Psoas muscle (tissue), 8 donors: ENCODE results near the gene SMYD1. TPM values are rescaled to one million over a fixed set of nuclear protein-coding genes. Genes with fewer than 3 reads are reported as not detected.
A peak's percentile ranks its signal among the peaks of the same experiment; 100 is the strongest.

Source experiments
- ATAC-seq, 4 donors: fragments of 200-7000 bp; cut with Tn5 transposase; one replicate each; pipeline ENCODE4 v1.9.1; 2020; ENCODE audit warnings: moderate library complexity in 3 of 4, mild to moderate bottlenecking in 2 of 4
- DNase-seq, 2 donors: peaks; one replicate each; pipeline ENCODE4 v3.0.0-alpha.2; 2020
- H3K27ac ChIP-seq: fragments of 200-600 bp; one replicate; pipeline ENCODE4 v1.8.0; 2022
- H3K27me3 ChIP-seq, 3 donors: fragments of 200-600 bp in 1 of 3; one replicate each; pipeline versions ENCODE4 v1.6.1 to v1.8.0; 2013 to 2022; ENCODE audit warnings: low read length in 2 of 3, mild to moderate bottlenecking in 2 of 3, moderate library complexity in 1 of 3; ENCODE audit not compliant: insufficient read depth in 3 of 3
- H3K36me3 ChIP-seq, 2 donors: fragments of 200-600 bp in 1 of 2; one replicate each; pipeline versions ENCODE4 v1.6.1 to v1.8.0; 2013 to 2022; ENCODE audit warnings: low read depth in 1 of 2, mild to moderate bottlenecking in 1 of 2, moderate library complexity in 1 of 2; ENCODE audit not compliant: insufficient read depth in 1 of 2
- H3K4me1 ChIP-seq: fragments of 200-600 bp; one replicate; pipeline ENCODE4 v1.8.0; 2022
- H3K4me3 ChIP-seq: fragments of 200-600 bp; one replicate; pipeline ENCODE4 v1.8.0; 2022; ENCODE audit warnings: mild to moderate bottlenecking
- H3K9me3 ChIP-seq: fragments of 200-600 bp; one replicate; pipeline ENCODE4 v1.8.0; 2022
- WGBS, 3 donors: extraction: QIAGEN DNeasy Blood & Tissue Kit; methylation state at CpG; one replicate each; pipeline versions ENCODE4 v1.1.6 to v1.1.7; 2013; 5-methylcytosine and 5-hydroxymethylcytosine counted together
- intact Hi-C, 2 donors: fragments of 100-400 bp; cut with DNase I; formaldehyde crosslinking; loops; one replicate each; pipeline versions ENCODE4 v1.11.0 to v1.14.2; 2022
- polyA plus RNA-seq, 3 donors: library from polyadenylated mRNA; stranded (reverse); fragments of 200-250 nt; gene quantifications; one replicate each; pipeline ENCODE4 v1.2.3, GENCODE V29; 2013
- total RNA-seq, 4 donors: library from RNA; stranded (reverse); fragmentation: NEBNext Ultra II Directional in 2 of 4; extraction: Animal tissue kit (Norgen Biotek cat#: 25700) in 2 of 4; gene quantifications; one replicate each; pipeline versions ENCODE4 v1.2.1 to v1.2.4, GENCODE V29; 2021 to 2023
- TF ChIP-seq, protein P1 (sequence below): fragments of 200-600 bp; IDR thresholded peaks from one replicate; pipeline ENCODE4 v1.8.0; 2022; ENCODE audit warnings: antibody characterized with exemption
- donor health status: healthy with polysubstance abuse.
- donor health status: DM: no; HTN: no; CAD: no; lungs with moderate emphysema.
- donor health status: Bipolar disorder and iron deficiency.
- donor health status: healthy.
- donor health status: DM: yes; HTN: yes; CAD: no.
- donor health status: DM: no; HTN: no; CAD: no.
- donor health status: DM: no; HTN: no; CAD: no.
- donor health status: DM: yes; HTN: yes; CAD: no.

Gene SMYD1
- total and polyA plus RNA-seq, 7 donors, result 8.0 to 325 (median 143) TPM

DNA sequence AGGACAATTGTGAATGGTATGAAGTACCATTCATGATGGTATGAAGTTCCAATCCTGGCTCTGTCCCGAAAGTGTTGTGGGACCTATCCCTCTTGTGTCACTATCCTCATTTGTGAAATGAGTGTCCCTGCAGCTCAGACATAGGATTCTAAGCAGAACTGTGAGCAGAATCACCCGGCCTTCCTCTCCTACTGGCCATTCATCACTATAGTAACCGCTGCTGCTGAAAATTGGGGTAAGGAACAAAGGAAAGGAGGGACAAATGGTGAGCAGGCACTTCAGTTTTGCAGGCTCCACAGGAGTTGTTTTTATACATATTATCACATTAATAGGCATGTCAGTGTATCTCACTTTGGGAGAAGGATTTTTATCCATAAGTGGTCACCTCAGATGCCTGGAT, 27.4 kb downstream of the SMYD1 start:
- H3K27me3 ChIP-seq, result no peaks in the 10 kb centered on the region
- intact Hi-C loops, result loop anchor here in 1 of 2 donors (5.0 kb wide), 1 partner anchor 38 kb away; the partner anchor contains the start of gene KRCC1
- H3K36me3 ChIP-seq, result peaks cover 6 to 88% of the 10 kb centered on the region in 2 donors
- no peaks in the 10 kb centered on the region for H3K4me1 ChIP-seq
- WGBS, 3 donors, result 86 to 88% (median 86%) methylated on average over 3 of the region's 3 CpGs
- no peaks in the 10 kb centered on the region for H3K9me3 ChIP-seq
- ATAC-seq (no peak), DNase-seq (no peak)
- TF ChIP-seq, protein P1, sequence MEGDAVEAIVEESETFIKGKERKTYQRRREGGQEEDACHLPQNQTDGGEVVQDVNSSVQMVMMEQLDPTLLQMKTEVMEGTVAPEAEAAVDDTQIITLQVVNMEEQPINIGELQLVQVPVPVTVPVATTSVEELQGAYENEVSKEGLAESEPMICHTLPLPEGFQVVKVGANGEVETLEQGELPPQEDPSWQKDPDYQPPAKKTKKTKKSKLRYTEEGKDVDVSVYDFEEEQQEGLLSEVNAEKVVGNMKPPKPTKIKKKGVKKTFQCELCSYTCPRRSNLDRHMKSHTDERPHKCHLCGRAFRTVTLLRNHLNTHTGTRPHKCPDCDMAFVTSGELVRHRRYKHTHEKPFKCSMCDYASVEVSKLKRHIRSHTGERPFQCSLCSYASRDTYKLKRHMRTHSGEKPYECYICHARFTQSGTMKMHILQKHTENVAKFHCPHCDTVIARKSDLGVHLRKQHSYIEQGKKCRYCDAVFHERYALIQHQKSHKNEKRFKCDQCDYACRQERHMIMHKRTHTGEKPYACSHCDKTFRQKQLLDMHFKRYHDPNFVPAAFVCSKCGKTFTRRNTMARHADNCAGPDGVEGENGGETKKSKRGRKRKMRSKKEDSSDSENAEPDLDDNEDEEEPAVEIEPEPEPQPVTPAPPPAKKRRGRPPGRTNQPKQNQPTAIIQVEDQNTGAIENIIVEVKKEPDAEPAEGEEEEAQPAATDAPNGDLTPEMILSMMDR, result no peak
- H3K4me3 ChIP-seq, result no peak overlapping the region
- H3K27ac ChIP-seq, result no peak overlapping the region

DNA sequence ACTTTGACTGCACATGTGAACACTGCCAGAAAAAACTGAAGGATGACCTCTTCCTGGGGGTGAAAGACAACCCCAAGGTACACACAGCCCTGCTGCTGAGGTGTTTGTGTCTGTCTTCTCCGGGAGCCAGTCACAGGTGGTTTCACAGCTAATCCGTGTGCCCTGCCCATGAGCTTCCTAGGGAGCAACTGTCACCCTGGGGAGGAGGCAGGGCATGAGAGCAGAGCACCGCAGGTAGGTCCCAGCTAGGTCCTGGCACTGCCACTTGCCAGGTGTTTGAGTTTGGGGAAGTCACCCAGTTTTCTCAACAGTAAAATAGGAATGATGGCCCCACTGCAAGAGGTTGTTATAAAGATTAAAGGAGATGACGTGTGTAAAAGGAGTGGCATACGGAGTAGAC, 29.1 kb downstream of the SMYD1 start:
- no peak for DNase-seq
- TF ChIP-seq, protein P1, result no peak
- Histone ChIP-seq H3K27ac (peak overlapping the region; percentile 58), H3K27me3 (no peaks in the 10 kb centered on the region), H3K4me1 (peaks cover 8% of the 10 kb centered on the region), H3K4me3 (no peak overlapping the region), H3K36me3 (peaks cover 6 to 71% of the 10 kb centered on the region in 2 donors), H3K9me3 (no peaks in the 10 kb centered on the region)
- 68 to 87% (median 86%) methylated on average over 5 of the region's 5 CpGs for WGBS, 3 donors
- ATAC-seq, result no peak
- intact Hi-C loops, result loop anchor here in 1 of 2 donors (5.0 kb wide), 1 partner anchor 39 kb away; the partner anchor contains the start of gene KRCC1

DNA sequence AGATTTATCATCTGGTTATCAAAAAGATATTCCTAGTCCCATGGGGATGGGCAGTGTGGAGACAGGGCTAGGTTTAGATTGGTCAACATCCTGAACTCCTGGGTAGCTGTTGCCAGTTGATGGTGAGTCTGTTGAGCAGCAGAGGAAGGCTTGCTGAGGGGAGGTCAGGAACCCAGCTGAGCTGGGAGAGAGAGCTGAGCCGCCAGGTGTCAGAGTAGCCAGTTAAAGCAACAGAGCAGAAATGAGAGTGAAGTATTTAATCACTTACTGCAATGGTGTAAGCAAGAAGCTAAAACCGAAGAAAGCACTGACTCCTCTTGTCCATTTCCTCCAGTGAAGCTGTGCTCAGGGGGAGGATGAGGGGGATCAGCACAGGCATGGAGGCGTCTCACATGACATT, 29.6 kb downstream of the SMYD1 start:
- DNase-seq (no peak), ATAC-seq (no peak)
- intact Hi-C loops, result loop anchor here in 1 of 2 donors (5.0 kb wide), 1 partner anchor 40 kb away; the partner anchor contains the start of gene KRCC1
- 61 to 81% (median 66%) methylated on average over 3 of the region's 3 CpGs for WGBS, 3 donors
- Histone ChIP-seq H3K36me3 (peaks cover 6 to 68% of the 10 kb centered on the region in 2 donors), H3K27me3 (no peaks in the 10 kb centered on the region), H3K9me3 (no peaks in the 10 kb centered on the region), H3K27ac (peak overlapping the region; percentile 58), H3K4me1 (peaks cover 8% of the 10 kb centered on the region), H3K4me3 (no peak overlapping the region)
- TF ChIP-seq, protein P1, result no peak

DNA sequence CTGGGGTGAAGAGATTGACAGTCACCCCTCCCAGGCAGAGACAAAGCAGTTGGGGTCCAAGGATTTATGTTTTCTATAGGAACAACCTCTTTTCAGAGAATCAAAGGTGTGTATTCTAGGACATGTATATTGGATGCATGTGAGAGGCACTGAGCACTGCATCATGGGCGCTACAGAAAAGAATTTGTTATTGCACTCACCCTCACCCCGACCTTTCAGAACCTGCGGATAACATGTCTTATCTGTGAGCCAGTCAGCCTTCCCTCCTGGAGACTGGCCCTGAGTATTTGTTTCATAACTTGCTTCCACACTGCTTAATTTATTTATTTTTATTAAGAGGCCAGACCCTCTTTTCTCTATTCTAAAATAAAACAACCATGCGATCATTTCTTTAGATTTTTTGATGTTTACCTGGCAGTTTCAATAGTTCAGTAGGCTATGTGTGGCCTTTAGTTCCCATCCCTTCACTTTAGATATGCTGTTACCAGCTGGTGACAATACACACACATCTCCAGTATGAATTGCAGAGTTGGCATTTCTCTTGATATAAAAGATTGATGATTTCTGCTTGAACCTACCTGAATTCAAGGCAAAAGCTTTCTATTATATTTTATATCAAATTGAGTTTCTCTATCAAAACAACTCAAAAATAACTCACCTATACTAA, 30.4 kb downstream of the SMYD1 start:
- intact Hi-C loops, result loop anchor here in 1 of 2 donors (5.0 kb wide), 1 partner anchor 41 kb away; the partner anchor contains the start of gene KRCC1
- Histone ChIP-seq H3K36me3 (peaks cover 2 to 69% of the 10 kb centered on the region in 2 donors), H3K27me3 (no peaks in the 10 kb centered on the region), H3K9me3 (no peaks in the 10 kb centered on the region), H3K4me1 (peaks cover 11% of the 10 kb centered on the region), H3K4me3 (no peak overlapping the region), H3K27ac (no peak overlapping the region)
- DNase-seq (no peak), ATAC-seq (no peak)
- WGBS, 3 donors, result 50 to 68% (median 55%) methylated on average over 4 of the region's 4 CpGs
- TF ChIP-seq, protein P1, result no peak
